ENCODE results near the gene TAS2R41. TPM values are rescaled to one million over a fixed set of nuclear protein-coding genes. Genes with fewer than 3 reads are reported as not detected.
A peak's percentile ranks its signal among the peaks of the same experiment; 100 is the strongest.
"Not testable (repeated sequence)": the region's sequence is repeated elsewhere in the genome, so short reads cannot be mapped to it uniquely, and the experiment has no call there.

TAS2R41 gene
- total RNA-seq, 1 donor from 2014 or later: not detected

- H3K27ac ChIP-seq (ENCODE audit: low read depth, low read length): peak overlapping the region; percentile 37
- Mint-ChIP-seq H3K9me3 (ENCODE audit: unreplicated experiment) (no peaks in the 10 kb centered on the region), H3K27ac (ENCODE audit: unreplicated experiment) (peak overlapping the region; percentile 82), H3K4me1 (ENCODE audit: low read depth, unreplicated experiment) (peaks cover 47% of the 10 kb centered on the region), H3K36me3 (ENCODE audit: low read depth, unreplicated experiment) (no peaks in the 10 kb centered on the region), H3K4me3 (ENCODE audit: unreplicated experiment) (peak overlapping the region; percentile 47), H3K27me3 (ENCODE audit: low read depth, unreplicated experiment) (no peaks in the 10 kb centered on the region)
- TF ChIP-seq, protein P1, sequence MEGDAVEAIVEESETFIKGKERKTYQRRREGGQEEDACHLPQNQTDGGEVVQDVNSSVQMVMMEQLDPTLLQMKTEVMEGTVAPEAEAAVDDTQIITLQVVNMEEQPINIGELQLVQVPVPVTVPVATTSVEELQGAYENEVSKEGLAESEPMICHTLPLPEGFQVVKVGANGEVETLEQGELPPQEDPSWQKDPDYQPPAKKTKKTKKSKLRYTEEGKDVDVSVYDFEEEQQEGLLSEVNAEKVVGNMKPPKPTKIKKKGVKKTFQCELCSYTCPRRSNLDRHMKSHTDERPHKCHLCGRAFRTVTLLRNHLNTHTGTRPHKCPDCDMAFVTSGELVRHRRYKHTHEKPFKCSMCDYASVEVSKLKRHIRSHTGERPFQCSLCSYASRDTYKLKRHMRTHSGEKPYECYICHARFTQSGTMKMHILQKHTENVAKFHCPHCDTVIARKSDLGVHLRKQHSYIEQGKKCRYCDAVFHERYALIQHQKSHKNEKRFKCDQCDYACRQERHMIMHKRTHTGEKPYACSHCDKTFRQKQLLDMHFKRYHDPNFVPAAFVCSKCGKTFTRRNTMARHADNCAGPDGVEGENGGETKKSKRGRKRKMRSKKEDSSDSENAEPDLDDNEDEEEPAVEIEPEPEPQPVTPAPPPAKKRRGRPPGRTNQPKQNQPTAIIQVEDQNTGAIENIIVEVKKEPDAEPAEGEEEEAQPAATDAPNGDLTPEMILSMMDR (IDR thresholded peaks at IDR 0.05; ENCODE audit: insufficient read depth, low read depth, low read length): no peak
- TF ChIP-seq EZH2 (IDR thresholded peaks at IDR 0.05; ENCODE audit: insufficient read depth, low read length): no peak
- FAIRE-seq (no peak), DNase-seq (ENCODE audit: low read depth) (no peak)
- H2AFZ ChIP-seq (ENCODE audit: low read depth, low read length): no peak overlapping the region
- H3K4me1 ChIP-seq (ENCODE audit: insufficient read depth, low read length): peaks cover 8% of the 10 kb centered on the region
- peak overlapping the region; percentile 77 for H3K4me2 ChIP-seq (ENCODE audit: low read length)
- H3K9me3 ChIP-seq (ENCODE audit: insufficient read depth, low read depth, low read length): no peaks in the 10 kb centered on the region
- H3K79me2 ChIP-seq (ENCODE audit: insufficient read depth, low read length): no peaks in the 10 kb centered on the region
- no peak overlapping the region for H3K4me3 ChIP-seq (ENCODE audit: insufficient read depth, low read depth, low read length)
- no peaks in the 10 kb centered on the region for H4K20me1 ChIP-seq (ENCODE audit: insufficient read depth, low read length)
- H3K36me3 ChIP-seq (ENCODE audit: insufficient read depth, low read length): no peaks in the 10 kb centered on the region
- peak overlapping the region; percentile 54 for H3K9ac ChIP-seq (ENCODE audit: low read length)
- no peaks in the 10 kb centered on the region for H3K27me3 ChIP-seq (ENCODE audit: insufficient read depth, low read length)
These were observed 41.3 kb downstream of the TAS2R41 start for GRCh38 chr7:143518941-143519340.

- H3K4me1 ChIP-seq (ENCODE audit: insufficient read depth, low read length): peaks cover 8% of the 10 kb centered on the region
- peaks cover 42% of the 10 kb centered on the region for H3K4me1 Mint-ChIP-seq (ENCODE audit: low read depth, unreplicated experiment)
- H3K27me3 ChIP-seq (ENCODE audit: insufficient read depth, low read length): no peaks in the 10 kb centered on the region
- H3K4me3 Mint-ChIP-seq (ENCODE audit: unreplicated experiment): peak overlapping the region; percentile 47
- no peak overlapping the region for H3K4me3 ChIP-seq (ENCODE audit: insufficient read depth, low read depth, low read length)
- no peaks in the 10 kb centered on the region for H3K9me3 ChIP-seq (ENCODE audit: insufficient read depth, low read depth, low read length)
- H3K27me3 Mint-ChIP-seq (ENCODE audit: low read depth, unreplicated experiment): no peaks in the 10 kb centered on the region
- no peaks in the 10 kb centered on the region for H4K20me1 ChIP-seq (ENCODE audit: insufficient read depth, low read length)
- no peaks in the 10 kb centered on the region for H3K36me3 Mint-ChIP-seq (ENCODE audit: low read depth, unreplicated experiment)
- TF ChIP-seq, protein P1 (IDR thresholded peaks at IDR 0.05; ENCODE audit: insufficient read depth, low read depth, low read length): no peak
- TF ChIP-seq EZH2 (IDR thresholded peaks at IDR 0.05; ENCODE audit: insufficient read depth, low read length): no peak
- no peak for FAIRE-seq
- no peak overlapping the region for H2AFZ ChIP-seq (ENCODE audit: low read depth, low read length)
- H3K79me2 ChIP-seq (ENCODE audit: insufficient read depth, low read length): no peaks in the 10 kb centered on the region
- H3K9me3 Mint-ChIP-seq (ENCODE audit: unreplicated experiment): no peaks in the 10 kb centered on the region
- H3K9ac ChIP-seq (ENCODE audit: low read length): peak overlapping the region; percentile 54
- no peaks in the 10 kb centered on the region for H3K36me3 ChIP-seq (ENCODE audit: insufficient read depth, low read length)
- H3K4me2 ChIP-seq (ENCODE audit: low read length): peak overlapping the region; percentile 77
- peak; percentile 71 for DNase-seq (ENCODE audit: low read depth)
- peak overlapping the region; percentile 82 for H3K27ac Mint-ChIP-seq (ENCODE audit: unreplicated experiment)
- H3K27ac ChIP-seq (ENCODE audit: low read depth, low read length): peak overlapping the region; percentile 37
These were observed 41.9 kb downstream of the TAS2R41 start for GRCh38 chr7:143519411-143520131.

- not testable (repeated sequence) for H3K9me3 ChIP-seq (ENCODE audit: insufficient read depth, low read depth, low read length); H3K27ac ChIP-seq (ENCODE audit: low read depth, low read length); H3K36me3 ChIP-seq (ENCODE audit: insufficient read depth, low read length); H2AFZ ChIP-seq (ENCODE audit: low read depth, low read length); H3K4me2 ChIP-seq (ENCODE audit: low read length); H3K9ac ChIP-seq (ENCODE audit: low read length); H3K36me3 Mint-ChIP-seq (ENCODE audit: low read depth, unreplicated experiment); H3K27me3 ChIP-seq (ENCODE audit: insufficient read depth, low read length); H3K9me3 Mint-ChIP-seq (ENCODE audit: unreplicated experiment); H3K79me2 ChIP-seq (ENCODE audit: insufficient read depth, low read length); H3K27ac Mint-ChIP-seq (ENCODE audit: unreplicated experiment); H4K20me1 ChIP-seq (ENCODE audit: insufficient read depth, low read length); H3K4me3 Mint-ChIP-seq (ENCODE audit: unreplicated experiment); H3K27me3 Mint-ChIP-seq (ENCODE audit: low read depth, unreplicated experiment); DNase-seq (ENCODE audit: low read depth); H3K4me1 ChIP-seq (ENCODE audit: insufficient read depth, low read length); H3K4me3 ChIP-seq (ENCODE audit: insufficient read depth, low read depth, low read length)
- H3K4me1 Mint-ChIP-seq (ENCODE audit: low read depth, unreplicated experiment): peaks cover 31% of the 10 kb centered on the region
- peak; percentile 99 for FAIRE-seq
These were observed 44.7 kb downstream of the TAS2R41 start for GRCh38 chr7:143522309-143522916.

Other genes starting within 250 kb of the TAS2R41 start
- gene GSTK1, start 214.4 kb upstream of the TAS2R41 start, total RNA-seq: 97.5 and 102 TPM in 2 replicates
- 0.20 TPM in 1 of 2 replicates, not detected in the other for gene TMEM139, start 192.9 kb upstream of the TAS2R41 start, total RNA-seq
- 32.6 and 38.0 TPM in 2 replicates for gene CASP2, start 189.5 kb upstream of the TAS2R41 start, total RNA-seq
- not detected in 2 replicates for gene CLCN1, start 161.8 kb upstream of the TAS2R41 start, total RNA-seq
- gene FAM131B, start 115.2 kb upstream of the TAS2R41 start, total RNA-seq: 7.6 and 8.0 TPM in 2 replicates
- gene ZYX, start 96.5 kb upstream of the TAS2R41 start, total RNA-seq: 477 and 523 TPM in 2 replicates
- 0.96 and 2.6 TPM in 2 replicates for gene EPHA1, start 69.0 kb upstream of the TAS2R41 start, total RNA-seq
- not detected in 2 replicates for gene TAS2R60, start 34.4 kb upstream of the TAS2R41 start, total RNA-seq
- gene CTAGE15, start 93.9 kb downstream of the TAS2R41 start, total RNA-seq: 0.26 TPM in 1 of 2 replicates, not detected in the other
- gene TCAF2, start 143.1 kb downstream of the TAS2R41 start, total RNA-seq: 1.9 and 2.0 TPM in 2 replicates